SK-N-SH (cell line): ENCODE measurements around the gene TADA2A. TPM values are rescaled to one million over a fixed set of nuclear protein-coding genes. Genes with fewer than 3 reads are reported as not detected.
A peak's percentile ranks its signal among the peaks of the same experiment; 100 is the strongest.
"Not testable (repeated sequence)": the region's sequence is repeated elsewhere in the genome, so short reads cannot be mapped to it uniquely, and the experiment has no call there.

Experiments
- CTCF ChIA-PET: fragments of 300-600, 350-600 bp; formaldehyde crosslinking; extraction: SDS; loops from one replicate; lab custom pipeline; 2021; lab: Yijun Ruan, JAX
- POLR2A ChIA-PET: fragments of 350-600 bp; sonication (Branson Sonifier 250); formaldehyde crosslinking; extraction: SDS; loops from one replicate; lab custom pipeline; 2020; ENCODE audit warnings: antibody characterized with exemption, inconsistent platforms; lab: Yijun Ruan, JAX
- DNase-seq: peaks from one replicate; pipeline ENCODE4 v3.0.0; 2012
- H2AFZ ChIP-seq: fragments of 200-600 bp; sonication (generic); 2 replicates; pipeline ENCODE4 v1.8.1; 2016; ENCODE audit warnings: antibody characterized with exemption, mild to moderate bottlenecking, low read depth
- H3F3A ChIP-seq: fragments of 200-600 bp; sonication (generic); replicated peaks from 2 replicates; pipeline ENCODE3; 2016; ENCODE audit warnings: antibody characterized with exemption, mild to moderate bottlenecking; ENCODE audit not compliant: insufficient read depth
- H3K27ac ChIP-seq, 2 experiments: fragments of 200-500 bp in 1 of 2; fragments of 200-600 bp in 1 of 2; sonication (Bioruptor generic) in 1 of 2; sonication (generic), shearing (Covaris generic) in 1 of 2; 2 replicates each; pipeline versions ENCODE4 v1.5.1 to v1.6.1; 2014 to 2016; ENCODE audit warnings: low read depth in 2 of 2, inconsistent platforms in 1 of 2, low read length in 1 of 2, mild to moderate bottlenecking in 1 of 2, mixed read lengths in 1 of 2
- H3K27me3 ChIP-seq: fragments of 200-600 bp; sonication (generic), shearing (Covaris generic); 2 replicates; pipeline ENCODE4 v1.6.1; 2016; ENCODE audit warnings: mixed run types; ENCODE audit not compliant: insufficient read depth
- H3K36me3 ChIP-seq, 2 experiments: fragments of 200-500 bp in 1 of 2; fragments of 200-600 bp in 1 of 2; sonication (Bioruptor generic) in 1 of 2; sonication (generic) in 1 of 2; replicated peaks in 1 of 2; 2 replicates each; pipeline versions ENCODE3 to v1.5.1; 2014 to 2016; ENCODE audit warnings: low read length in 1 of 2, mild to moderate bottlenecking in 1 of 2; ENCODE audit not compliant: insufficient read depth in 2 of 2, control insufficient read depth in 1 of 2
- H3K4me1 ChIP-seq, 2 experiments: fragments of 200-500 bp in 1 of 2; fragments of 200-600 bp in 1 of 2; sonication (Bioruptor generic) in 1 of 2; sonication (generic), shearing (Covaris generic) in 1 of 2; 2 replicates each; pipeline versions ENCODE4 v1.5.1 to v1.6.1; 2014 to 2016; ENCODE audit warnings: low read depth in 1 of 2, low read length in 1 of 2, mixed run types in 1 of 2; ENCODE audit not compliant: insufficient read depth in 2 of 2, control insufficient read depth in 1 of 2
- H3K4me2 ChIP-seq: fragments of 200-600 bp; sonication (generic), shearing (Covaris generic); 2 replicates; pipeline ENCODE4 v1.6.1; 2017; ENCODE audit warnings: mixed run types
- H3K4me3 ChIP-seq, 2 experiments: fragments of 200-500 bp in 1 of 2; fragments of 200-600 bp in 1 of 2; sonication (Bioruptor generic) in 1 of 2; sonication (generic), shearing (Covaris generic) in 1 of 2; 2 replicates each; pipeline versions ENCODE4 v1.5.1 to v1.8.1; 2014 to 2016; ENCODE audit warnings: low read depth in 2 of 2, inconsistent platforms in 1 of 2, low read length in 1 of 2, mild to moderate bottlenecking in 1 of 2, mixed read lengths in 1 of 2, moderate library complexity in 1 of 2
- H3K79me2 ChIP-seq: fragments of 200-600 bp; sonication (generic); 2 replicates; pipeline ENCODE4 v1.8.1; 2017; ENCODE audit warnings: mild to moderate bottlenecking; ENCODE audit not compliant: insufficient read depth
- H3K9ac ChIP-seq: fragments of 200-600 bp; sonication (generic); 2 replicates; pipeline ENCODE4 v1.6.1; 2017; ENCODE audit warnings: mixed run types
- H3K9me2 ChIP-seq: fragments of 200-600 bp; sonication (generic); 2 replicates; pipeline ENCODE4 v1.6.1; 2017; ENCODE audit warnings: mixed run types
- H3K9me3 ChIP-seq: fragments of 200-600 bp; sonication (generic); 2 replicates; pipeline ENCODE4 v1.6.1; 2017; ENCODE audit warnings: mixed run types, mild to moderate bottlenecking, moderate library complexity
- H4K20me1 ChIP-seq: fragments of 200-600 bp; sonication (generic); 2 replicates; pipeline ENCODE4 v1.6.1; 2017; ENCODE audit warnings: mild to moderate bottlenecking, mixed run types; ENCODE audit not compliant: insufficient read depth
- CTCF ChIP-seq: fragments of 200-600 bp; sonication (generic); IDR thresholded peaks from 2 replicates; pipeline ENCODE4 v1.6.1; 2017; ENCODE audit warnings: antibody characterized with exemption, mild to moderate bottlenecking, moderate library complexity
- MEF2A ChIP-seq: IDR thresholded peaks from 2 replicates; pipeline ENCODE4 v1.4.0; 2012; ENCODE audit warnings: low read depth, borderline replicate concordance
- MXI1 ChIP-seq: IDR thresholded peaks from 2 replicates; pipeline ENCODE4 v1.6.1; 2012; ENCODE audit warnings: mild to moderate bottlenecking, low read depth, low read length, improper control_type of control experiment
- NFIC ChIP-seq: IDR thresholded peaks from 2 replicates; pipeline ENCODE4 v1.4.0; 2012; ENCODE audit warnings: borderline replicate concordance
- SMC3 ChIP-seq: IDR thresholded peaks from 2 replicates; pipeline ENCODE4 v1.6.1; 2012; ENCODE audit warnings: low read depth, low read length, improper control_type of control experiment
- YY1 ChIP-seq: IDR thresholded peaks from 2 replicates; pipeline ENCODE4 v1.4.0; 2012; ENCODE audit warnings: low read depth, mild to moderate bottlenecking
- WGBS: methylation state at CpG from one replicate; pipeline ENCODE4 v1.1.6; 2017; ENCODE audit warnings: low lambda C conversion rate; 5-methylcytosine and 5-hydroxymethylcytosine counted together
- polyA plus RNA-seq, 3 experiments: library from polyadenylated mRNA; depleted of rRNA; stranded (reverse); fragments of >200 nt; gene quantifications; 2 replicates each; pipeline ENCODE4 v1.2.3, GENCODE V29; 2012

The TADA2A gene
- polyA plus RNA-seq, 1 of the 3 experiments (the other 2 are of a cell fraction): 9.7 TPM

- no peak overlapping the region for H2AFZ ChIP-seq
- H3K27ac ChIP-seq: no peak overlapping the region
- H3K9me2 ChIP-seq: no peaks in the 10 kb centered on the region
- H3K4me2 ChIP-seq: no peak overlapping the region
- peaks cover 19 to 55% of the 10 kb centered on the region in 2 experiments for H3K36me3 ChIP-seq
- H3K4me1 ChIP-seq: no peaks in the 10 kb centered on the region
- TF ChIP-seq MXI1 (no peak), CTCF (peak; percentile 47)
- no peaks in the 10 kb centered on the region for H4K20me1 ChIP-seq
- no peaks in the 10 kb centered on the region for H3K27me3 ChIP-seq
- H3K79me2 ChIP-seq: peaks cover 28% of the 10 kb centered on the region; the same call in 1 of the 2 replicates
- POLR2A ChIA-PET: interaction anchor here (0.6 kb wide), 1 partner anchor 42 kb away, joined by 5 read pairs; no protein-coding TSS in a partner anchor
- no peak for DNase-seq
- no peaks in the 10 kb centered on the region for H3K9me3 ChIP-seq
- peaks cover 3% of the 10 kb centered on the region for H3F3A ChIP-seq
- CTCF ChIA-PET: interaction anchor here (0.9 to 1.7 kb wide), 3 partner anchors 12 to 171 kb away, joined by 3 to 13 read pairs (median 5); partner anchors contain the start of gene SYNRG
- H3K9ac ChIP-seq: no peak overlapping the region
- no peak overlapping the region for H3K4me3 ChIP-seq
- 91% methylated on average over 4 of the region's 4 CpGs for WGBS
These were observed 31.5 kb downstream of the TADA2A start for GRCh38 chr17:37438141-37438540.

DNA sequence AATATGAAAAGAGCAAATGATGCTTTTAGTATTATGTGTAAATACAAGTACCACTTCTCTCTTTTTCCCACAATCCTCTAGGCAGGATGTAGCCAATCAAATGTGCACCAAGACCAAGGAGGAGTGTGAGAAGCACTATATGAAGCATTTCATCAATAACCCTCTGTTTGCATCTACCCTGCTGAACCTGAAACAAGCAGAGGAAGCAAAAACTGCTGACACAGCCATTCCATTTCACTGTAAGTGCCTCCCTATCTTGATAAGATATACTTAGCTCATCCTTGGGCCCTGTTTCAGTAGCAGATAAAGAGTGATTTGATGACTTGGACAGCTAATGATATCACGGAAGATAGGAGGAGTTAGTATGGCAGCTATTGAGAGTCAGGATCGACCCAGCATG, 33.7 kb downstream of the TADA2A start:
- WGBS: 100% methylated on average over 2 of the region's 2 CpGs
- no peak overlapping the region for H3K4me2 ChIP-seq
- H3K4me1 ChIP-seq: no peaks in the 10 kb centered on the region
- peaks cover 8% of the 10 kb centered on the region for H3F3A ChIP-seq
- TF ChIP-seq YY1: no peak
- TF ChIP-seq MEF2A: no peak
- no peak for TF ChIP-seq SMC3
- TF ChIP-seq NFIC: no peak
- ChIA-PET POLR2A (no interaction called here), CTCF (interaction anchor here (0.6 kb wide), 1 partner anchor 925 kb away, joined by 3 read pairs; no protein-coding TSS in a partner anchor)
- no peak overlapping the region for H3K4me3 ChIP-seq
- no peak overlapping the region for H2AFZ ChIP-seq
- H4K20me1 ChIP-seq: no peaks in the 10 kb centered on the region
- H3K36me3 ChIP-seq: peaks cover 25 to 62% of the 10 kb centered on the region in 2 experiments
- no peaks in the 10 kb centered on the region for H3K9me3 ChIP-seq
- peaks cover 7% of the 10 kb centered on the region; the same call in 1 of the 2 replicates for H3K79me2 ChIP-seq
- no peak overlapping the region for H3K27ac ChIP-seq
- H3K27me3 ChIP-seq: no peaks in the 10 kb centered on the region
- no peak overlapping the region for H3K9ac ChIP-seq
- H3K9me2 ChIP-seq: no peaks in the 10 kb centered on the region
- DNase-seq: no peak

DNA sequence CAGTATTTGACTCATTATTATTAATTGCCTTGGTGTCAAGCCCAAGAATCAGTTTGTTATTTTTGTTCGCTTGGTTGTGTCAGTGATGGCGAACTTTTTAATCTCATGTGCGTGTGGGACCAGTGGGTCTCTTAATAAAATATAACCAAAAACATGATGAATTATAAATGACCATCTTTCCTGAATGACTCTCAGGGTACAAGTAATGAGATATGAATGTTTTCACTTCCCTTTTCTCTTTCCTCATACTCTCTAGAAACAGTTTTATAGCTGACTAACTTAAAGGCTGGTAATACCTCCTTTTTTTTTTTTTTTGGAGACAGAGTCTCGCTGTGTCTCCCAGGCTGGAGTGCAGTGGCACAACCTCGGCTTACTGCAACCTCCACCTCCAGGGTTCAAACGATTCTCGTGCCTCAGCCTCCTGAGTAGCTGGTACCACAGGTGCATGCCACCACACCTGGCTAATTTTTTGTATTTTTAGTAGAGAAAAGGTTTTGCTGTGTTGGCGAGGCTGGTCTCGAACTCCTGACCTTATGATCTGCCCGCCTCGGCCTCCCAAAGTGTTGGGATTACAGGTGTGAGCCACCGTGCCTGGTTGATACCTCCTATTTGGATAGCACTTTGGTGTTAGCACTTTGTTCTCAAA, 34.8 kb downstream of the TADA2A start:
- WGBS: 94% methylated on average over 12 of the region's 12 CpGs
- H3K79me2 ChIP-seq, H3K4me1 ChIP-seq, H3K4me3 ChIP-seq, H2AFZ ChIP-seq, POLR2A ChIA-PET, H3K9me3 ChIP-seq, H3K27me3 ChIP-seq, H3K27ac ChIP-seq, H3K9ac ChIP-seq, H3K4me2 ChIP-seq, DNase-seq, H3F3A ChIP-seq, H3K9me2 ChIP-seq, H4K20me1 ChIP-seq: not testable (repeated sequence)
- CTCF ChIA-PET: interaction anchor here (0.6 kb wide), 1 partner anchor 68 kb away, joined by 3 read pairs; no protein-coding TSS in a partner anchor
- H3K36me3 ChIP-seq: peaks cover 31 to 63% of the 10 kb centered on the region in 2 experiments
